GM19328 (cell line): ENCODE measurements around the gene SH3PXD2A.

Experiments
- ATAC-seq: cut with Tn5 transposase; IDR thresholded peaks from one replicate; pipeline ENCODE4 v1.9.1; 2021; ENCODE audit warnings: mild to moderate bottlenecking, moderate library complexity; ENCODE audit not compliant: unreplicated experiment

The SH3PXD2A gene

DNA sequence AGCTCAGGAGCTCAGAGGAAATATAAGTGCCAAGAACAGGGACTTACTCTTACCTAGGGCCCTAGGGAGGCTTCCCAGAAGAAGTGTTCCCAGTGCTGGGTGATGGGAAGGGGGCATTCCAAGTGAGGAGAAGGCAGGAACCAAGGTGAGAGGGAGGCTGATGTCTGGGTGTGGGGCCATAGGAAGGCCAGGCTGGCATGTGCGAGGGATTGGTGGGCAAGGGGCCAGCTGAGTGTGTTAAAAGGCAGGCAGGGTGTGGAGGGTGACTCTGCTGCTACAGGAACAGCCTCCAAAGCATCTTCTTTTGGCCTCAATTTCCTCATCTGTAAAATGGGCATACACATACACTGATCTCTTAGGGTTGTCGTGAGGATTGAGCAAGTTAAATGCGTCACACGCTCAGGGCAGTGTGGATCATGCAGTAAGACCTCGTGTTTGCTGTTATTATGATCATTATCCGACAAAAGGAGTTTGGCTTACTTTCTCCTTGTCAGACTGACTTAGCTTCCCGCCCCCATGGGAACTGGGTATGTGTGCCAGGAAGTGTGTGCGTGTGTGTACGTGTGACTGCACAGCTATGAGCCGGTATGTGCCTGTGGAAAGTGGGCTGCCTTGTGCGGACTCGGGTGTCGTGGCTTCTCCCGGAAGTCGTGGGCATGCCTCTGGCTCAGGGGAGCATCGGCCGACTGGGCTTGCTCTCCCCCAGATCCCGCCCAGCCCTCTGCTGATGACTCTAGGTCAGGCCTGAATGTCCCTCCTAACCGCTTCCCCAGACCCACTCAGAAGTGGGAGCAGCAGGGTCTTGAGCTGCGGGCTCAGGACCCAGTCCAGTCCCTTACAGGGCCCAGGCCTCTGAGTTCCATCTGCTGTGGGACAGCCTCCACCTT lies 302.3 kb downstream of the SH3PXD2A start:
- no peak for ATAC-seq

DNA sequence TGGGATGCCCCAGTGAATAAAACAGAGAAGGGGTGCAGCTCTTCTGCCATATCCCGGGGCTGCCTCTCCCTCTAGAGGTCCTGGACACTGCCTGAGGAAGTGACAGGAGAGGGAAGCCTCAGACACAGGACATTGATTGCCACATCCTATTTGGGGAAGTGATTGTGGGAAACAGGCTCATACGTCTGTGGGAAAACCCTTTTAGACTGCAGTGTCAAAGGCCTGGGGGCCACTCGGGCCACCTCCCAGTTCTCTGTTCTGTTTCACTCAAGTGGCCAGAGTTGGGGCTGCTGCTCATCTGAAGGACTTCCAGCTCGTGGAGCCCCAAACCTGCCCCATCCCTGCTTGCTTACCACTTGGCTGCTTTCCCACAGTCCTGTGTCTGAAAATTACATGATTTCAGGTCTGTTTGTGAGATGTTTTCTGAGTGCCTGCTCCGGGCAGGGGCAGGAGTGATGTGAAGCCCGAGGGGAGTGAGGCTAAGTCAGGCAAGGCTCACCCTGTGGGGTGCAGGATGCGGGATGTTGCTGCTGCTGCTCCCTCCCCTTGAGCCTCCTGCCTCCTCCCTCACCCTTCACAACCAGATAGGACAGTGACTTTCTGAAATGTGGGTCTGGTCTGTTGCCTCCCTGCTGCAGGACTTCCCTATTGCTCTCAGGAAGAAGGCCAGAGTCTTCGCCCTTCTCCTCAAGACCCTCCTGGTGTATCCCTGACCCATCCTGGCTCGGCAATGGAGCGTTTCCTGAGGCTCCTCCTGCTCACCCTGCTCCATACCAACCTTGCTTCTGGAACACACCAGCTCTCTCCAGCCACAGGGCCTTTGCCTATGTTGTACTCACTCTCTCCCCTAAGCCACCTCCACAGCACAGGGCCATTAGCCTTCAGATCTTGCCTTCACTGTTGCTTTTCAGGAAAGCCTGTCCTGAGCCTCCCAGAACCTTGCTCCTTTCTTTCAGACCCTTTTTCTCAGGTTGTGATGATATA lies 303.5 kb downstream of the SH3PXD2A start:
- no peak for ATAC-seq

DNA sequence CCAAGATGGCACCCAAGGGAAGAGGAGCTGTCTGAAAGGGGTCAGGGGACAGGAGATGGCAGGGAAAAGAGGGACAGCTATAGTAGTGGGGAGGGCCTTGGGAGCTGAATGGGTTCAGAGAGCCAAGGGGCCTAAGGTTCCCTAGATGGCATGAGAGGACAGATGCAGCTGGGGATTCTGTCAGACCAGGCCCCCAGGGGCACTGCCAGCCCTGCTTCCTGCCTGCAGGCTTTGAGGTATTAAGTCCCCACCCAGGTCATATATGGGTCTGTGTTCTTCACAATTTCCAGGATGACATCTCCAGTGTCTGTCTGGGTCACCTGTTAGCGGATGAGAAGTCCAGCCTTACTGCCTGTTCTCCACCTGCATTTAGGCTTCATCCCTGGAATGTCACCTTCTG lies 305.1 kb downstream of the SH3PXD2A start:
- ATAC-seq: no peak

DNA sequence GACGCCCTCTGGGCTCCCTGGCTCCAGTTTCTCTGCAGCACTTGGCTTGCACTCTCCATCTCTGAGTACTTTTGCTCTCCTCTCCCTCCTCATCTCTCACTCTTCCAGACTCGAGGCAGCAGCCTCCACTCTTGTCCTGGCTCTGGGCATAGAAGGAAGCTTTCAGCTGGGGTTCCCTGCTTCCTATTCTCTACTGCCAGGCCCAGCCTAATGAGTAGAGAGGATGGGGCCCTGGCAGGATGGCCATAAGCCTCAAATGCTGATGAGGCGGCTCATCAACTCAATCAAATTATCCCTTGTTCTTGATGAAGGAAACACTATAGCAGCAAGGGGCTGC lies 306.1 kb downstream of the SH3PXD2A start:
- no peak for ATAC-seq

DNA sequence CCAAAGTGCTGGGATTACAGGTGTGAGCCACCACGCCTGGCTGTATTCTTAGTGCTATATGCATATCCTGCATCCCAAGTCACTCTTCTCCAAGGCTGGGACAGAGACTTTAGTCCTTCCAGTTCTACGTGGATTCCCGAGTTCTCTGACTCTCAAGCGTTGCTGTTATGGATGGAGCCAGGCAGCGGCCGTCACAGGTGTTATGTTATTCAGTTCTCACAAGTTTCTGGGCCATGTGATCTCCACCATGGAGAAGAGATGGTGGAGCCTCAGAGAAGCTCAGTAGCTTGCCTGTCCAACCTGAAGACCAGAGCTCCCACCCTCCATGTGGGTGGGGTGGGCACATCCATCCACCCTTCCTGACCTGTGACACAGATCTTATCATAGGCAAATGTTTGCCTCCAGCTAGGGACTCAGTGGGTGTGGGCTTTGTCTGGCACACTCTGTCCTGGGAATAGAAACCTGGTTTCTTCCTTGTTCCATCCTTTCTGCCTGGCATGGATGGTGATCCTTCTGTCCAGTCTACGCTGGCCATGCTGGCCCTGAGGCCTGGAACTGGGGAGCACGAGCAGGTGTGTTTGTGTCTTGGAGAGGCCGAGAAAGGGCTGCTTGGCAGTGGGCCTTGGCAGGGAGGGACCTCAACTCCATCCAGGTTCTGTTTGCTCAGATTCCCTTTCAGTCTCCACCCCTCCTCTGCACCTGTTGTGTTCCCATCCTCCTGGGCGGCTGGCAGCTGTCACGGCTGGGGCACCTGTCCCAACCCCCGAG lies 306.6 kb downstream of the SH3PXD2A start:
- no peak for ATAC-seq

DNA sequence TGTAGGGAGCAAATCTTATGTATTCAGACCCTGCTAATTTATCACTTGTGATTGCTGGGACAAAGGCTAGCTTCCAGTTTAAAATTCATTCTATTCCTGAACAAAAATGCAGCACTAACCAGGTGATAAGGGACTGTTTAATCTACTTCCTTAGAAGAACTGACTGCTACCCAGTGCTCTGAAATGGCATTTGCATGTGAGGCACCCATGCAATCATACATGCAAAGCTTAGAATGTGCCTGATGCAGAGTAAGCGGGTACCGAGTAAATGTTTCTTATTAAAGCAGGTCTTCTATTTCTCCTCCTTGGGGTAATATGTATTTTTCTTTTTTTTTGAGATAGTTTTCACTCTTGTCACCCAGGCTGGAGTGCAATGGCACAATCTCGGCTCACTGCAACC lies 307.4 kb downstream of the SH3PXD2A start:
- ATAC-seq: no peak

DNA sequence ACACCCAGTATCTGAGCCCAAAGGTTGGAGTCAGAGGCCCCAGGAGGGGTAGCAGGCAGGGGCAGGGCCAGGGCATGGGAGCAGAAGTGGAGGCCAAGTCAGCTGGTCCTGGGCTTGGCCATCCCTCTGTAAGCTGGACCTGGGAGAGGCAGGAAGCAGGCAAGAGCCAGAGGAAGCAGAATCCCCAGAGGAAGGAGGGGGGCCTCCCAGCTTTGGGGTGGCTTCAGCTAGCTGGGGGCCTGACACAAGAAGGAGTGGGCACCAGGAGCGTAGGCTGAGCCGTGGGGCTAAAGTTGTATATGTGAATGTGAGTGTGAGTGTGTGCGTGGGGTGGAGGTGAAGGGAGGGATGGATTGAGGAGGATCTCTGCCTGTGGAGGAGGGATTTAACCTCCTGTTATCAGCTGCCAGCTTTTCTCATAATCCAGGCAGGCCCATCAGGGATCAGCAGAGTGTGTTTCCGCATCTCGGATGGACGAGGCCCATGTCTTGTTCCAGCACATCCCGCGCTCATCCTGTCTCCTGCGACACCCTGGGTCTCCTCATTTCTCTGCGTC lies 307.9 kb downstream of the SH3PXD2A start:
- no peak for ATAC-seq

DNA sequence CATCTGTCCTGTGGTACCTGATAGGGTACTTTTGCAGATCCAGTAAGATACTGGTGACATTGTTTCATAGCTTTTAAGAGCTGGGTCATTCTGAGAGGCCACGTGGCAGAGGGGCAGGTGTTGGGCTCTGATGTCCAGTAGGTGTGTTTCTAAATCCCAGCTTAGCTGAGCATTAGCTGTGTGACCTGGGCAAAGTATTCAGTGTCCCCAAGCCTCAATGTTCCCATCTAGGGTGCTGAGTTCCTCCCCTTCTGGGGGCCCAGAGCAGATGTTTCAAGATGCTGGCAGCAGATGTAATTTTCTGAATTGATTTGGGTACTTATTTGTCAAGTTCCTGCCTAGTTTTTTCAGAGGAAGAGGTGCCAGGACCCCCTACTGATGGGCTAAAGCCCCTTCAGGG lies 309.0 kb downstream of the SH3PXD2A start:
- no peak for ATAC-seq

DNA sequence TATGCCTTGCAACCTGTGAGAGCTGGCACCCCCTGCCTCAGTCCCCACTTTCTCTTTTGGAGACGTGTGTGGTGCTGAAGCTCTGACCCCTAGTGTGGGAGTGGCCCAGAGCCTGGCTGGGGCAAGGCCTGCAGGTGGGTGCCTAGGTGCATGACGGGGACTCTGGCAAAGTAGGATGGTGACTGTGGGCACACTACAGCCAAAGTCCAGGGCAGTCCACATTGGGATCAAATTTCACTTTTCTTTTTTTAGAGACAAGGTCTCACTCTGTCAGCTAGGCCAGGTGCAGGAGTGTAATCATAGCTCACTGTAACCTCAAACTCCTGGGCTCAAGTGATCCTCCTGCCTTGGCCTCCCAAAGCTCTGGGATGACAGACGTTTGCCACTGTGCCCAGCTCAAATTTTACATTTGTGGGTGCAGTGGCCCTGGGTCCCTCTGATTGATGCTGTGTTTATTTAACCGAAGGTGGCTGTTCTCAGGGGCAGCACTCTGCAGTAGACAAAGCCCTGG lies 309.6 kb downstream of the SH3PXD2A start:
- ATAC-seq: no peak

DNA sequence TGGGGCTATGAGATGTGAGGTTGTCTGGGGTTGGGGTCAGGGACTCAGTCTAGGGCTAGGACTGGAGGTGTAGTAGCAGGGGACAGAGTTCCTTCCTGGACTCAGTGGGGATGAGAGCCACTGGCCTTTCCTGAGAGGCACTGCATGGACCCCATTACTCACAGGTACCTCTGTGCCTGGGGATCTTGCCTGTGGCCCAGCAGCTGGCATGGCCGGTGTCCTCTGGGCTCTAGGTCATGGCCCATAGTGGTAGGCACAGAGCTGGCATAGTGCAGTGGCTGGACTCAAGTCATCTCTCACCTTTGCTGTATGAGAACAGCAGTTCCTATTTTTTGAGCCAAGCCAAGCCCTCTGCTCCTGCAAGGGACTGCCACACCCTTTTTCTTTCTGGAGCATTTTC lies 310.0 kb downstream of the SH3PXD2A start:
- ATAC-seq: no peak

DNA sequence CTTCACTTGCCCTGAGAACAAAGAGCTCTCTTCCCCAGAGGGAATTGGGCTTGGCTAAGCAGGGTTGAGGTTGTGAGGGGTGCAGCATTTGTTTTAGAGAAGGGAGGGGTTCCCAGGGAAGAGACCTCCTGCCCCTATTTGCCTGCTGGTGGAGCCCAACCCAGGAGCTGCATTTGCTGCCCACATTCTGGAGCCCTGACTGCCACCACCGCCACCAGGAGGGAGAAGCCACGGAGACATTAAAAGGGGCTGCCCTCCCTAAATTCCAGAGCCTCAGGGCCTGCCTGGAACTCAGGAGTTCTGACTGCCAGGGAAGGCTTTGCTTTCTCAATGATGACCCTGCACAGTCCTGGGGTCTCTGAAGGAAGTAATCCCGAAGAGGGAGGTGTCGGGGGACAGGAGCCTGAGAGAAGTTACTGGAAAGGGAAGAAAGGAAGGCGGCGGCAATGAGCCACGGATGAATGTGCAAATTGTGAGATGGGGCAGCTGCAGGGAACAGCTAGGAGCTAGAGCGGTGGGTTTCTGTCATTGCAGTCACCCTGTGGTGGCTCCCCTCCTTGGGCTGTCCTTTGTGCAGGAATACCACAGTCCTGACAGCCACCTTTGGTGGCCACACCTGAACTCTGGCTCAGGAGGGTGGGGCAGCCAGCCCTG lies 310.6 kb downstream of the SH3PXD2A start:
- ATAC-seq: no peak
